ENCODE results near the gene NTPCR.
"Not testable (repeated sequence)": the region's sequence is repeated elsewhere in the genome, so short reads cannot be mapped to it uniquely, and the experiment has no call there.

NTPCR gene

GRCh38 chr1:232999956-233000625, 49.7 kb downstream of the NTPCR start:
- Histone ChIP-seq H3K79me2 (ENCODE audit: insufficient read depth, low read length) (no peaks in the 10 kb centered on the region), H3K4me1 (ENCODE audit: insufficient read depth, low read length) (no peaks in the 10 kb centered on the region), H4K20me1 (ENCODE audit: insufficient read depth, low read length) (no peaks in the 10 kb centered on the region), H3K4me2 (ENCODE audit: insufficient read depth, low read length) (no peak overlapping the region), H3K9me3 (ENCODE audit: insufficient read depth, low read length, severe bottlenecking) (no peaks in the 10 kb centered on the region), H3K27me3 (ENCODE audit: insufficient read depth, low read length, poor library complexity) (no peaks in the 10 kb centered on the region), H3K27ac (ENCODE audit: low read length) (no peak overlapping the region), H3K4me3 (ENCODE audit: low read depth in 1 of 2, low read length in 2 of 2) (no peak overlapping the region), H3K9ac (ENCODE audit: low read depth, low read length) (no peak overlapping the region), H3K36me3 (ENCODE audit: insufficient read depth, low read length) (peaks cover 25% of the 10 kb centered on the region), H2AFZ (ENCODE audit: low read depth, low read length) (no peak overlapping the region)
- TF ChIP-seq CTCF (IDR thresholded peaks at IDR 0.05; ENCODE audit: borderline replicate concordance, extremely low read depth, low read length, poor library complexity, severe bottlenecking), result no peak
- ATAC-seq (ENCODE audit: insufficient read depth, low read depth) (no peak), DNase-seq (no peak)

GRCh38 chr1:233003638-233004037, 53.2 kb downstream of the NTPCR start:
- not testable (repeated sequence) for H3K27me3 ChIP-seq (ENCODE audit: insufficient read depth, low read length, poor library complexity); H3K9ac ChIP-seq (ENCODE audit: low read depth, low read length); ATAC-seq (ENCODE audit: insufficient read depth, low read depth); H3K4me1 ChIP-seq (ENCODE audit: insufficient read depth, low read length); H4K20me1 ChIP-seq (ENCODE audit: insufficient read depth, low read length); DNase-seq; H3K27ac ChIP-seq (ENCODE audit: low read length); H2AFZ ChIP-seq (ENCODE audit: low read depth, low read length); H3K9me3 ChIP-seq (ENCODE audit: insufficient read depth, low read length, severe bottlenecking); H3K4me2 ChIP-seq (ENCODE audit: insufficient read depth, low read length); H3K4me3 ChIP-seq (ENCODE audit: low read depth in 1 of 2, low read length in 2 of 2); H3K79me2 ChIP-seq (ENCODE audit: insufficient read depth, low read length)
- peaks cover 15% of the 10 kb centered on the region for H3K36me3 ChIP-seq (ENCODE audit: insufficient read depth, low read length)

GRCh38 chr1:233004451-233004850, 54.0 kb downstream of the NTPCR start:
- H3K27ac ChIP-seq (ENCODE audit: low read length), result no peak overlapping the region
- H3K27me3 ChIP-seq (ENCODE audit: insufficient read depth, low read length, poor library complexity), result no peaks in the 10 kb centered on the region
- no peak overlapping the region for H2AFZ ChIP-seq (ENCODE audit: low read depth, low read length)
- ATAC-seq (ENCODE audit: insufficient read depth, low read depth) (no peak), DNase-seq (no peak)
- H3K9ac ChIP-seq (ENCODE audit: low read depth, low read length), result no peak overlapping the region
- no peak overlapping the region for H3K4me3 ChIP-seq (ENCODE audit: low read depth in 1 of 2, low read length in 2 of 2)
- TF ChIP-seq EZH2 (IDR thresholded peaks at IDR 0.05; ENCODE audit: borderline replicate concordance, low read depth, low read length, severe bottlenecking), result no peak
- TF ChIP-seq CTCF (IDR thresholded peaks at IDR 0.05; ENCODE audit: borderline replicate concordance, extremely low read depth, low read length, poor library complexity, severe bottlenecking), result no peak
- H4K20me1 ChIP-seq (ENCODE audit: insufficient read depth, low read length), result no peaks in the 10 kb centered on the region
- peaks cover 11% of the 10 kb centered on the region for H3K36me3 ChIP-seq (ENCODE audit: insufficient read depth, low read length)
- H3K9me3 ChIP-seq (ENCODE audit: insufficient read depth, low read length, severe bottlenecking), result no peaks in the 10 kb centered on the region
- H3K79me2 ChIP-seq (ENCODE audit: insufficient read depth, low read length), result no peaks in the 10 kb centered on the region
- H3K4me1 ChIP-seq (ENCODE audit: insufficient read depth, low read length), result no peaks in the 10 kb centered on the region
- H3K4me2 ChIP-seq (ENCODE audit: insufficient read depth, low read length), result no peak overlapping the region

- H3K27ac ChIP-seq (ENCODE audit: low read length), result no peak overlapping the region
- H3K9me3 ChIP-seq (ENCODE audit: insufficient read depth, low read length, severe bottlenecking), result no peaks in the 10 kb centered on the region
- no peak overlapping the region for H3K4me2 ChIP-seq (ENCODE audit: insufficient read depth, low read length)
- DNase-seq, result no peak
- H3K36me3 ChIP-seq (ENCODE audit: insufficient read depth, low read length), result peaks cover 4% of the 10 kb centered on the region
- TF ChIP-seq EZH2 (IDR thresholded peaks at IDR 0.05; ENCODE audit: borderline replicate concordance, low read depth, low read length, severe bottlenecking), result no peak
- no peak for TF ChIP-seq CTCF (IDR thresholded peaks at IDR 0.05; ENCODE audit: borderline replicate concordance, extremely low read depth, low read length, poor library complexity, severe bottlenecking)
- peaks cover 4% of the 10 kb centered on the region; the same call in 1 of the 2 replicates for H3K4me1 ChIP-seq (ENCODE audit: insufficient read depth, low read length)
- H3K9ac ChIP-seq (ENCODE audit: low read depth, low read length), result no peak overlapping the region
- no peak overlapping the region for H2AFZ ChIP-seq (ENCODE audit: low read depth, low read length)
- no peaks in the 10 kb centered on the region for H4K20me1 ChIP-seq (ENCODE audit: insufficient read depth, low read length)
- no peaks in the 10 kb centered on the region for H3K27me3 ChIP-seq (ENCODE audit: insufficient read depth, low read length, poor library complexity)
- H3K79me2 ChIP-seq (ENCODE audit: insufficient read depth, low read length), result no peaks in the 10 kb centered on the region
- ATAC-seq (ENCODE audit: insufficient read depth, low read depth), result no peak
- no peak overlapping the region for H3K4me3 ChIP-seq (ENCODE audit: low read depth in 1 of 2, low read length in 2 of 2)
Measured at GRCh38 chr1:233005156-233005555, 54.7 kb downstream of the NTPCR start.

Data from DND-41 (cell line).